Right lobe of liver (tissue), 4 donors: ENCODE results near the gene THADA.

Source experiments
- POLR2A ChIP-seq: fragments of 450-650 bp; IDR thresholded peaks from one replicate; pipeline ENCODE4 v1.6.1; 2017; ENCODE audit warnings: antibody characterized with exemption, mild to moderate bottlenecking
- TF ChIP-seq, protein P1 (sequence below), 4 donors: fragments of 200-600 bp in 3 of 4; fragments of 450-650 bp in 1 of 4; IDR thresholded peaks; one replicate each; pipeline versions ENCODE4 v1.5.1 to v1.8.0; 2016 to 2022; ENCODE audit warnings: antibody characterized with exemption in 4 of 4, mild to moderate bottlenecking in 2 of 4
- donor health status: DM: no; HTN: no; CAD: no.
- donor health status: DM: no; HTN: no; CAD: no.
- donor health status: DM: no; HTN: yes; CAD: no.

DNA sequence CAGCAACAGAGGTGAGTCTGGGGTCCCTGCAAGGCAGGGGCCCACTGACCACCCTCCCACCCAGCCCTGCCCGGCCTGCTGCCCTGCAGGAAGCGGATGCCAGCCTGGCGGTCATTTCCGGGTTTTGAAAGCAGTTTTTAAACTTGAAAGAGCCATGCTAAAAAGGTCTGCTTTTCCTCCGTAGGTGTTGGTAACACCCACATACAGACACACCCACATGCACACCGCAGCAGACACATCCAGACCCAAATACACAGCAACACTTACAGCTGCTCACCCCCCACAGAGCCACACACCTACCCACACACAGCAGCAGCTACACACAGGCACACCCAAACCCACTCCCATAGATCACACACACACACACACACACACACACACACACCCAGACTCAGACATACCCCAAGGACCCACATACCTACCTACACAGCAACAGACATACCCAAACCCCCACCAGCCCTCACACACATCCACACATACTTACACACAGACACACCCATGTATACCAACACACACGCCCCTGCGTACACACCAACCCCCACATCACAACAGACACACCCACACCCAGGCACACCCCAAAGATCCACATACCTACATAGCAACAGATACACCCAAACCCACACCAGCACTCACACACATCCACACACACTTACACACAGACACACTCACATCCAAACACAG lies 377.0 kb downstream of the THADA start:
- TF ChIP-seq, protein P1, sequence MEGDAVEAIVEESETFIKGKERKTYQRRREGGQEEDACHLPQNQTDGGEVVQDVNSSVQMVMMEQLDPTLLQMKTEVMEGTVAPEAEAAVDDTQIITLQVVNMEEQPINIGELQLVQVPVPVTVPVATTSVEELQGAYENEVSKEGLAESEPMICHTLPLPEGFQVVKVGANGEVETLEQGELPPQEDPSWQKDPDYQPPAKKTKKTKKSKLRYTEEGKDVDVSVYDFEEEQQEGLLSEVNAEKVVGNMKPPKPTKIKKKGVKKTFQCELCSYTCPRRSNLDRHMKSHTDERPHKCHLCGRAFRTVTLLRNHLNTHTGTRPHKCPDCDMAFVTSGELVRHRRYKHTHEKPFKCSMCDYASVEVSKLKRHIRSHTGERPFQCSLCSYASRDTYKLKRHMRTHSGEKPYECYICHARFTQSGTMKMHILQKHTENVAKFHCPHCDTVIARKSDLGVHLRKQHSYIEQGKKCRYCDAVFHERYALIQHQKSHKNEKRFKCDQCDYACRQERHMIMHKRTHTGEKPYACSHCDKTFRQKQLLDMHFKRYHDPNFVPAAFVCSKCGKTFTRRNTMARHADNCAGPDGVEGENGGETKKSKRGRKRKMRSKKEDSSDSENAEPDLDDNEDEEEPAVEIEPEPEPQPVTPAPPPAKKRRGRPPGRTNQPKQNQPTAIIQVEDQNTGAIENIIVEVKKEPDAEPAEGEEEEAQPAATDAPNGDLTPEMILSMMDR (IDR thresholded peaks at IDR 0.05) = no peak
- no peak for TF ChIP-seq POLR2A
